ENCODE measurements around the gene NR4A1.

NR4A1 gene

DNA sequence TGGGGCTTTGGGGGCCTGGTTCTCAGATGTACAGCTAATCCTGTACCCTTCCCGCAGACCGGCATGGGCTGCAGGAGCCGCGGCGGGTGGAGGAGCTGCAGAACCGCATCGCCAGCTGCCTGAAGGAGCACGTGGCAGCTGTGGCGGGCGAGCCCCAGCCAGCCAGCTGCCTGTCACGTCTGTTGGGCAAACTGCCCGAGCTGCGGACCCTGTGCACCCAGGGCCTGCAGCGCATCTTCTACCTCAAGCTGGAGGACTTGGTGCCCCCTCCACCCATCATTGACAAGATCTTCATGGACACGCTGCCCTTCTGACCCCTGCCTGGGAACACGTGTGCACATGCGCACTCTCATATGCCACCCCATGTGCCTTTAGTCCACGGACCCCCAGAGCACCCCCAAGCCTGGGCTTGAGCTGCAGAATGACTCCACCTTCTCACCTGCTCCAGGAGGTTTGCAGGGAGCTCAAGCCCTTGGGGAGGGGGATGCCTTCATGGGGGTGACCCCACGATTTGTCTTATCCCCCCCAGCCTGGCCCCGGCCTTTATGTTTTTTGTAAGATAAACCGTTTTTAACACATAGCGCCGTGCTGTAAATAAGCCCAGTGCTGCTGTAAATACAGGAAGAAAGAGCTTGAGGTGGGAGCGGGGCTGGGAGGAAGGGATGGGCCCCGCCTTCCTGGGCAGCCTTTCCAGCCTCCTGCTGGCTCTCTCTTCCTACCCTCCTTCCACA, 7.6 kb downstream of the NR4A1 start:
- no peak for DNase-seq (ENCODE audit: low spot score)

DNA sequence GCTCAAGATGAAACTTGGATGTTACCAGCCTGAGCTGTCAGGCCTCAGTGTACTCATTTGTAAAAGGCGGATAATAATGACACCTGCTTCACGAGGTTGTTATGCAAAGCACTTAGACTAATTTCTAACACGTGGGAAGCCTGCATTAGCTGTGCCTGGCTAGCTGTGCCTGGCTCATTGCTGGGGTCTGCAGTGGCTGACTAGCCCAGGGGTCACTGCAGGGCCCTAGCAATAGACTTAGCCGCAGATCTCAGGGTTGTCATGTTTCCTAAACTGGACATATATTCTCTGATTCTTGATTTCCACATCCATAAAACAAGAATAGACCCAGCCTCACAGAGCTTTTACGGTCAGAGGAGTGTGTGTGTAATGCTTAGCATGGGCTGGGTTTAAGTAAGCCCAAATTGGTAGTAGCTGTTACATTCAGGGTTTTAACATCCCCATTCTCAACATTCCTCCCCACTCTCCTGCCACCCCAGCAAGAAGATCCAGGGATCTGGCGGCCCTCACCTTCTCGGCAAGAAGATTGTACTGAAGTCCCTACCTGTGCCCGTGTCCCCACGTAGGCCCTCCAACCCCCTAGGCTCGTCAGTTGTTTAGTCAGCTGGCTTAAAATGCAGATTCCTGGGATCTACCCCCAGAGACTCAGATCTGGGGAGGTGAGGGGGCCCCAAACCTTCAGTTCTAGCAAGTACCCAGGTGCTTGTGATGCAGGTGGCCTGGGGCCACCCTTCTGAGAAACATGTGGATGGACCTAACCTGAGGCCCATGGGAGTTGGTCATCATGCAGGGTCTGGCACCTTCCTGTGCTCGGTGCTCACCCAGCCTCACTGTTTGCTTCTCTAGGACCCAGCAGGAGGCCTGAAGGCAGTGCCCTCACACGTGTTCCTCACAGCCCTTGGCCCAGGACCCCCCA, 8.6 kb downstream of the NR4A1 start:
- DNase-seq (ENCODE audit: low spot score), result no peak

DNA sequence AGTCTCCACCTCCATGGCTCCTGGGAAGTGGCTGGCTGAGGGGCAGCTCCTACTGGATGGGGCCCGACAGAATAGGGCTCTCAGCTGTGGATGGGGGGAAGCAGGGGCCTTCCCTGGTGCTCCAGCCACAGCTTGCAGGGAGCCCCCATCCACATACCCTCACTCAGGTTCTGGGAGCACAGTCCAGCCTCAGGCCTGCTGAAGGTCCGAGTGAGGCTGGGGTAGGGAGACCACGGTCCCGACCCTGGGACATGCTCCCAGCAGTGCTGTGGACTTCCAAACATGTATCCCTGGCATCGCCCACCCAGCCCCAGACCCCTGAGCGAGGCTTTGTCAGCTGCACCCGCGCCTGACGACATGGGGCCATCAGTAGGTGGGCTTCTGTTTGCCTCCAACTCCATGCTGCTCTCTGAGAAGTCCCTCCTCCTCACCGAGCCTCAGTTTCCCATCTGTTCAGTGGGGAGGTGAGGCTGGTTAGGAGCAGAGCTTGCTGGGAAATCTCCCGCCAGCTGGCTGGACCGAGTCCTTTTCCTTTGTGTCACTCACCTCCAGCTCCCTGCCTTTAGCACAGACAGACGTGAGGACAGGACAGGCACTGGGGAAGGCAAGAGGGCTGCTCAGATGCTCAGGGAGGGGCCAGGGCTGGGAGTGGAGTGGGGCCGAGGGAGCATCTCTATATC, 9.4 kb downstream of the NR4A1 start:
- no peak for DNase-seq (ENCODE audit: low spot score)

GRCh38 chr12:52061470-52062166, 10.4 kb downstream of the NR4A1 start:
- DNase-seq (ENCODE audit: low spot score), result no peak

DNA sequence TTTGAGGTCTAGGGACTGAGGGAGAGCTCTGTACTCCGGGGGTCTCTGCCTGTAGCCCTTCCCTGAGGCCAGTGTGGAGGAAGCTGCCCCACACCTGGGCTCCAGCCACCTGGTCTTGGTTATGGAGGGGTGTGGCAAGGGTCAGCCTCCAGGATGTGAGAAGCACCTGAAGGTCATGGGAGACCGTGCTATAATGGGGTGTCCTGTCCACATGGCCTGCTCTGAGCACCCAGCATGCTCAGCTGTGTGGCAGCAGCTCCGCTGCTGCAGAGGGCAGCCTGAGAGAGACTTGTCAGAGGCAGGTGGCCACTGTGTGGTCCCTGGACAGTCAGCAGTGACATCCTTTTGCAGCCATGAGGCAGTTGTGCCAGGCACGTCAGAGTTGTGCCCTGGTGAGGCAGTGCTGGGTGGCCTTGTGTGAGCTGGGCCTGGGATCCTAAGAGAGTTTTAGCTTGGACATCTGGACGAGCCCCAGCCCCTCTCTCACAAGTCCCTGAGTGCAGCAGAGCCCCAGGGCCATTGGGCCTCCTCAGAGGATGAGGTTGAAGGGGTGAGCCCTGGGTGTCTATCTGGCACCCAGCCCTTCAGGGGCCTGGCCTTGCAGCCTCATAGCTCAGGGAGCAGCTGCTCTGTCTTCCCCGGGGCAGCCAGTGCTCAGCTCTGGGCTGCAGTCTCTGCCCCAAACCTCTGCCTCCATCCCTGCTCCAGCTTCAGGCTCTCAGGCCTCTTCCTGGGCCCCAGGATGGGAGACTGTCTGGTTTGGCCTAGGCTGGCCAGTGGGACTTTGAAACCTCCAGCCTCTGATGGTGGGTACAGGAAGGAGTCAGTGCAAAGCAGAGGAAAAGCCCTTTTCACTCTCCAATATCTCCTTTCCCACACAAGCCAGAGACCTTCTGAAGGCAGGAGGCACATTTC, 11.2 kb downstream of the NR4A1 start:
- DNase-seq (ENCODE audit: low spot score), result no peak

GRCh38 chr12:52063082-52063924, 12.1 kb downstream of the NR4A1 start:
- DNase-seq (ENCODE audit: low spot score), result no peak

DNA sequence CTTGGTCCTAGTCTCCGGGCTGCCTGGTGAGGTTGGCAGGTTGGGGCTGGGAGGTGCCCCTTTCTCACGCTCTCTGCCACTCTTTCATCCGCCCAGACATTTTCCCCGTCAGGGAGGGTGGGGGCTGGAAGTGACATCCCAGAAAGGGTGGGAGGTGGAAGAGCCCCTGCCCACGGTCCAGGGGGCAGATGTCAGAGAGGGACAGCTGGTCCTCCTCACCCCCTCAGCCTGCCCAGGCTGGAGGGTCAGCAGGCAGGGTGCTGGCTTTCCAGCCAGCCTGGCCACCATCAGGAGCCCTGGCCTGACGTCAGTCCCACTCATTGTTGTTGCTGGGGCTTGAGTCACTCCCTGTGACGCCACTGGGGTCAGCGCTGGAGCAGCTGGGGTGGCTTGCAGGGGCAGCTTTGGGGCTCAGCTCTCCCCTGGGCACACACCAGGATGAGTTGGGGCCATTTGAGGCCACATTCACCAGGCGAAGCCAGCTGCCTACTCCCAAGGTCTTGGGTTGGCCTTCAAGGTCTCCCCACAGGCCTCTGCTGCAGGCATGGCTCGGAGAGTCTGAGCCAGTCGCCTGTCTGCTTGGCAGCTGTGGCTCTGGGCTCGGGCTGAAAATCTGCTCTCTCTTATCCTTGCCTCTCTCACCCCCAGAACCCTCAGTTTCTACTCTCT, 12.9 kb downstream of the NR4A1 start:
- no peak for DNase-seq (ENCODE audit: low spot score)

GRCh38 chr12:52066346-52067080, 15.3 kb downstream of the NR4A1 start:
- no peak for DNase-seq (ENCODE audit: low spot score)

GRCh38 chr12:52067081-52067374, 15.8 kb downstream of the NR4A1 start:
- DNase-seq (ENCODE audit: low spot score), result no peak

GRCh38 chr12:52069327-52070184, 18.3 kb downstream of the NR4A1 start, which contains the start of gene ATG101:
Gene ATG101, plus strand, starts transcription at chr12:52069978. Its CDS starts 3,673 bp downstream, at chr12:52073651.
- DNase-seq (ENCODE audit: low spot score), result peak; percentile 96

DNA sequence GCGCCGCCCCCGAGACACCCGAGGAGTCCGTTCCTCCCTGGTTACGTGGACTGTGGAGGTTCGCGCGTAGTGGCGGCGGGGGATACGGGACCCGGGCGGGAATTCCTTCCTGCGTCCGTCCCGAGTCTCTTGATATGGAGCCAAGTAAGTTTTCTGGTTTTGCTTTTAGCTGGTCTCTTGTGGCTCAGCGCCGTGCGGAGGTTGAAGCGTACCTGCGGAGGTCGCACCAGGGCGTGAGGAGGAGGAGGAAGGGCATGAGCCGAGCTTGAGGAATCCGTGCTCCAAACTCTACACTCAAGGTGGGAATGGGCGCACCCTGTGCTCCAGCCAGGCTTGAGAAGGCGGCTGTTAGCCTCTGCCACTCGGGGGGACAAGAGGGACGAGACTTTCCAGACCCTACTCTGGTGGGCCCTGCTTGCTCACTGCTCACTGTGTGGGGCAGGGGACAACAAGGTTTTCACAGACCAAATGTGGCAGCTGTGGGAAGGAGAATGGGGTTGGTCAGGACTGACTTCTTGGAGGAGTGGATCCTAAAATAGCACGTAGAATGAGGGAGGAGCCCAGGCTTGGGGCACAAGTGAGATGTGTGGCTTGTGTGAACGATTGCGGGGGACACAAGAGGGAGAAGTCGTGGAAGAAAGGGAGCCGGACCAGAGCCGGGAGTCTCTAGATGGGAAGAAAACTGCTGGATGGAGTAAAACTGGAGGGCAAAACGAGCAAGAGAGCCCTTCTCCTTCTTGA, 19.1 kb downstream of the NR4A1 start:
- DNase-seq (ENCODE audit: low spot score), result no peak

- no peak for DNase-seq (ENCODE audit: low spot score)
Measured at GRCh38 chr12:52073531-52074381, 22.5 kb downstream of the NR4A1 start.

DNA sequence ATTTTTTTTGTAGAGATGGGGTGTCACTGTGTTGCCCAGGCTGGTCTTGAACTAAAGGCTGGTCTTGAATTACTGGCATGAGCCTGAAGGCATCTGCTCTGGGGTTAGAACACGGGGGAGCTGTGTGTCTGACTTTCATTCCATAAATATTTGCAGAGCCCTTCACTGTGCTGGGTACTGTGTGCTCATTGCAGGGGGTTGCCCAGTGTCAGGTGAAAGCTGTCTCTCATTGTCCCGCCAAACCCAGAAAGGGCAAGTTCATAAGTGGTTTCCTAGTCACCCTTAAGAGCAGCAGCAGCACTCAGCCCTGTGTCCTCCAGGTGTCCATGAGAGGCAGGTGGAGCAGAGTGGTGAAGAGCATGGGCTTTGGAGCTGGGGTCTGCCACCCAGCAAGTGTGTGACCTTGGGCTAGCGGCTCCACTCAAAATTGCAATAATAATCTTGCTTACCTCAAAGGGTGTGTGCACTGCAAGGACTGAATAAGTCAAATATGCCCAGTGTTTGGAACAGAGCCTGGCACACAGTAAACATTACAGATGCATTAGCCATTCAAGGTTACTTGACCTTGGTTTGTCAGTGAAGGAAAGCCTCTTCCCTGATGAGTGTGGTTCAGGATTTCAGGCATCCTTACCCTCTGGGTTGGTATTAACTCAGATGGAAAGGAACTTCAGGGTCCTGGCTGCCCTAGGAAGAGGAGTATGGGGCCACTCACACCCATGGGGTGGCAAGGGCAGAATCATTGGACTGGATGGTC, 23.9 kb downstream of the NR4A1 start:
- DNase-seq (ENCODE audit: low spot score), result no peak

DNA sequence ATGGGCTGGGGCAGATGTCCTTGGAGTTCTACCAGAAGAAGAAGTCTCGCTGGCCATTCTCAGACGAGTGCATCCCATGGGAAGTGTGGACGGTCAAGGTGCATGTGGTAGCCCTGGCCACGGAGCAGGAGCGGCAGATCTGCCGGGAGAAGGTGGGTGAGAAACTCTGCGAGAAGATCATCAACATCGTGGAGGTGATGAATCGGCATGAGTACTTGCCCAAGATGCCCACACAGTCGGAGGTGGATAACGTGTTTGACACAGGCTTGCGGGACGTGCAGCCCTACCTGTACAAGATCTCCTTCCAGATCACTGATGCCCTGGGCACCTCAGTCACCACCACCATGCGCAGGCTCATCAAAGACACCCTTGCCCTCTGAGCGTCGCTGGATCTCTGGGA, 25.6 kb downstream of the NR4A1 start:
- DNase-seq (ENCODE audit: low spot score), result no peak

GRCh38 chr12:52078276-52078675, 27.0 kb downstream of the NR4A1 start:
- DNase-seq (ENCODE audit: low spot score), result no peak

Data from left forelimb (tissue), 1 donor.